Ishikawa (cell line): ENCODE data around the gene PEX6.

Source experiments
- CEBPB ChIP-seq: IDR thresholded peaks from 2 replicates; pipeline ENCODE4 v1.6.1; 2012
- CREB1 ChIP-seq: IDR thresholded peaks from 2 replicates; pipeline ENCODE4 v1.6.1; 2012; ENCODE audit warnings: low read depth
- EGR1 ChIP-seq: IDR thresholded peaks from 2 replicates; pipeline ENCODE4 v1.6.1; 2012
- EP300 ChIP-seq: IDR thresholded peaks from 2 replicates; pipeline ENCODE4 v1.6.1; 2012; ENCODE audit warnings: borderline replicate concordance
- FOXM1 ChIP-seq: IDR thresholded peaks from 2 replicates; pipeline ENCODE4 v1.6.1; 2012; ENCODE audit warnings: low read depth, borderline replicate concordance
- NFIC ChIP-seq: IDR thresholded peaks from 2 replicates; pipeline ENCODE4 v1.6.1; 2012
- RAD21 ChIP-seq: IDR thresholded peaks from 2 replicates; pipeline ENCODE4 v1.6.1; 2012; ENCODE audit warnings: low read depth
- TAF1 ChIP-seq: IDR thresholded peaks from 2 replicates; pipeline ENCODE4 v1.6.1; 2012; ENCODE audit warnings: low read depth, mild to moderate bottlenecking
- TCF12 ChIP-seq: IDR thresholded peaks from 2 replicates; pipeline ENCODE4 v1.6.1; 2012; ENCODE audit warnings: low read depth
- TEAD4 ChIP-seq: IDR thresholded peaks from 2 replicates; pipeline ENCODE4 v1.6.1; 2012
- YY1 ChIP-seq: IDR thresholded peaks from 2 replicates; pipeline ENCODE4 v1.6.1; 2012; ENCODE audit warnings: low read depth
- ZBTB7A ChIP-seq: IDR thresholded peaks from 2 replicates; pipeline ENCODE4 v1.6.1; 2012; ENCODE audit warnings: low read depth
- TF ChIP-seq, protein P1 (sequence below): IDR thresholded peaks from 2 replicates; pipeline ENCODE4 v1.6.1; 2012; ENCODE audit warnings: low read depth, mild to moderate bottlenecking
- TF ChIP-seq, protein P2 (sequence below): IDR thresholded peaks from 2 replicates; pipeline ENCODE4 v1.6.1; 2012
- TF ChIP-seq, protein P3 (sequence below): IDR thresholded peaks from 2 replicates; pipeline ENCODE4 v1.6.1; 2012

Gene PEX6

DNA sequence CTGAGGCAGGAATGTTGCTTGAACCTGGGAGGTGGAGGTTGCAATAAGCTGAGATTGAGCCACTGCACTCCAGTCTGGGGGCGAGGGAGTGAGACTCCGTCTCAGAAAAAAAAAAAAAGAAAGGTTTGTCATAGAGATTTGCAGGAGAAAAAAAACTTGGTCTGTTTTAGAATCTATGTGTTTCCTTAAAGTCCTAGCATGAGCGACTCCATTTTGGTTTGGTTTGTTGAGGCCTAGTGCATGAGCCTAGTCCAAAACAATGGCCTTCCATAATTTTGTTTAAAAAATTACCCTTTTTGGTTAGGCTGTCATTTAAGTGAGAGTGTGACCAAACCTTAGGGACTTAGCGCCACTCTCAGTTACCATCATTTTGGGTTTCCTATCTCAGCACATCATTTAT, 26.6 kb downstream of the PEX6 start:
- no peak for TF ChIP-seq CEBPB
- TF ChIP-seq, protein P1, sequence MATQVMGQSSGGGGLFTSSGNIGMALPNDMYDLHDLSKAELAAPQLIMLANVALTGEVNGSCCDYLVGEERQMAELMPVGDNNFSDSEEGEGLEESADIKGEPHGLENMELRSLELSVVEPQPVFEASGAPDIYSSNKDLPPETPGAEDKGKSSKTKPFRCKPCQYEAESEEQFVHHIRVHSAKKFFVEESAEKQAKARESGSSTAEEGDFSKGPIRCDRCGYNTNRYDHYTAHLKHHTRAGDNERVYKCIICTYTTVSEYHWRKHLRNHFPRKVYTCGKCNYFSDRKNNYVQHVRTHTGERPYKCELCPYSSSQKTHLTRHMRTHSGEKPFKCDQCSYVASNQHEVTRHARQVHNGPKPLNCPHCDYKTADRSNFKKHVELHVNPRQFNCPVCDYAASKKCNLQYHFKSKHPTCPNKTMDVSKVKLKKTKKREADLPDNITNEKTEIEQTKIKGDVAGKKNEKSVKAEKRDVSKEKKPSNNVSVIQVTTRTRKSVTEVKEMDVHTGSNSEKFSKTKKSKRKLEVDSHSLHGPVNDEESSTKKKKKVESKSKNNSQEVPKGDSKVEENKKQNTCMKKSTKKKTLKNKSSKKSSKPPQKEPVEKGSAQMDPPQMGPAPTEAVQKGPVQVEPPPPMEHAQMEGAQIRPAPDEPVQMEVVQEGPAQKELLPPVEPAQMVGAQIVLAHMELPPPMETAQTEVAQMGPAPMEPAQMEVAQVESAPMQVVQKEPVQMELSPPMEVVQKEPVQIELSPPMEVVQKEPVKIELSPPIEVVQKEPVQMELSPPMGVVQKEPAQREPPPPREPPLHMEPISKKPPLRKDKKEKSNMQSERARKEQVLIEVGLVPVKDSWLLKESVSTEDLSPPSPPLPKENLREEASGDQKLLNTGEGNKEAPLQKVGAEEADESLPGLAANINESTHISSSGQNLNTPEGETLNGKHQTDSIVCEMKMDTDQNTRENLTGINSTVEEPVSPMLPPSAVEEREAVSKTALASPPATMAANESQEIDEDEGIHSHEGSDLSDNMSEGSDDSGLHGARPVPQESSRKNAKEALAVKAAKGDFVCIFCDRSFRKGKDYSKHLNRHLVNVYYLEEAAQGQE, result no peak
- no peak for TF ChIP-seq TCF12
- no peak for TF ChIP-seq YY1
- TF ChIP-seq TEAD4, result no peak
- no peak for TF ChIP-seq RAD21
- TF ChIP-seq, protein P2, sequence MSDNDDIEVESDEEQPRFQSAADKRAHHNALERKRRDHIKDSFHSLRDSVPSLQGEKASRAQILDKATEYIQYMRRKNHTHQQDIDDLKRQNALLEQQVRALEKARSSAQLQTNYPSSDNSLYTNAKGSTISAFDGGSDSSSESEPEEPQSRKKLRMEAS, result no peak
- no peak for TF ChIP-seq EGR1
- TF ChIP-seq, protein P3, sequence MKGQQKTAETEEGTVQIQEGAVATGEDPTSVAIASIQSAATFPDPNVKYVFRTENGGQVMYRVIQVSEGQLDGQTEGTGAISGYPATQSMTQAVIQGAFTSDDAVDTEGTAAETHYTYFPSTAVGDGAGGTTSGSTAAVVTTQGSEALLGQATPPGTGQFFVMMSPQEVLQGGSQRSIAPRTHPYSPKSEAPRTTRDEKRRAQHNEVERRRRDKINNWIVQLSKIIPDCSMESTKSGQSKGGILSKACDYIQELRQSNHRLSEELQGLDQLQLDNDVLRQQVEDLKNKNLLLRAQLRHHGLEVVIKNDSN, result no peak
- TF ChIP-seq TAF1, result no peak
- no peak for TF ChIP-seq NFIC
- TF ChIP-seq EP300, result no peak
- no peak for TF ChIP-seq ZBTB7A
- no peak for TF ChIP-seq CREB1
- no peak for TF ChIP-seq FOXM1

DNA sequence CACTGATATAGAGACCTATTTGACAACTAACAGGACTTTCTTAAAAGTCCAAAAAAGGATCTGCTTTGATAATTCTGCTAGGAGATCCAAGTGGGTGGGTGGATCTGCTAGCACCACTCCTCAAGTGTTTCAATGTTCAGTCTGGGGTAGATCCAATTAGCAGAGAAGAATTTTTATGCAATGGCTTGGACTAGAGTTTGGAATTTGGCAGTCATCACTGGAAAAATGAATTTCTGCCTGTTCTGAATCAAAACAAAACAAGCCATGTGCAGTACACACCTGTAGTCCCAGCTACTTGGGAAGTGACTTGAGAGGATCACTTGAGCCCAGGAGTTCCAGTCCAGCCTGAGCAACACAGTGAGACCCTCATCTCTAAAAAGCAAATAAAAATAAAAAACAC, 31.0 kb downstream of the PEX6 start:
- no peak for TF ChIP-seq NFIC
- no peak for TF ChIP-seq TEAD4
- TF ChIP-seq, protein P1, result no peak
- no peak for TF ChIP-seq CREB1
- TF ChIP-seq, protein P2, result no peak
- no peak for TF ChIP-seq TAF1
- TF ChIP-seq EP300, result no peak
- no peak for TF ChIP-seq ZBTB7A
- no peak for TF ChIP-seq RAD21
- no peak for TF ChIP-seq FOXM1
- TF ChIP-seq YY1, result no peak
- TF ChIP-seq, protein P3, result no peak
- no peak for TF ChIP-seq EGR1
- no peak for TF ChIP-seq TCF12
- TF ChIP-seq CEBPB, result no peak

DNA sequence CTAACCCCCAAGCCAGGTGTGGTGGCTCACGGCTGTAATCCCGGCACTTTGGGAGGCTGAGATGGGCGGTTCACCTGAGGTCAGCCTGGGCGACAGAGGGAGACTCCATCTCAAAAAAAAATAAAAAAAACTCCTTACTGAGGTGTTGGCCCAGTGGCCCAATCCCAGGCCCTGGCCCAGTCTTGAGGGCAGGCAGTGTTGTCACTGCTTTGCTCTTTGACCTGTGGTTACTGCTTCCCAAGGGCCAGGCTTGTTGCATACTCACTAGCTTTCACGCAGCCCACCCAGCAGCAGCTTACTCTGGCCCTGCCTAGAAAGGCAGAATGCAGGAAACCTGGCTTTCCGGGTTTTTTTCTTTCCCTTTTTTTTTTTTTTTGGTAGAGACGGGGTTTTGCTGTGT, 36.5 kb downstream of the PEX6 start:
- TF ChIP-seq YY1, result no peak
- TF ChIP-seq TAF1, result no peak
- no peak for TF ChIP-seq EGR1
- TF ChIP-seq, protein P2, result no peak
- TF ChIP-seq CREB1, result no peak
- no peak for TF ChIP-seq NFIC
- TF ChIP-seq, protein P3, result no peak
- no peak for TF ChIP-seq RAD21
- no peak for TF ChIP-seq CEBPB
- no peak for TF ChIP-seq FOXM1
- TF ChIP-seq ZBTB7A, result no peak
- TF ChIP-seq EP300, result no peak
- TF ChIP-seq TEAD4, result no peak
- TF ChIP-seq, protein P1, result no peak
- no peak for TF ChIP-seq TCF12
